AG04449 (cell line): ENCODE measurements around the gene DSG3.

Source experiments
- CTCF ChIA-PET: fragments of 350-600 bp; formaldehyde crosslinking; extraction: SDS; loops from one replicate; lab custom pipeline; 2021; ENCODE audit warnings: antibody characterized with exemption; lab: Yijun Ruan, JAX
- POLR2A ChIA-PET: fragments of 400-600, 350-600 bp; formaldehyde crosslinking; extraction: SDS; loops from one replicate; lab custom pipeline; 2020; ENCODE audit warnings: antibody characterized with exemption, inconsistent platforms; lab: Yijun Ruan, JAX
- DNase-seq: peaks from one replicate; pipeline ENCODE4 v3.0.0-alpha.2; 2010; ENCODE audit warnings: low read depth, low spot score
- H3K4me3 ChIP-seq: 2 replicates; pipeline ENCODE4 v1.5.1; 2011; ENCODE audit warnings: low read depth, mild to moderate bottlenecking, control low read depth, low read length
- TF ChIP-seq, protein P1 (sequence below): IDR thresholded peaks from one replicate; pipeline ENCODE4 v1.5.1; 2011; ENCODE audit warnings: mild to moderate bottlenecking, moderate library complexity, low read length, control low read depth, inconsistent platforms; ENCODE audit not compliant: insufficient read depth; ENCODE audit errors: missing control alignments

Gene DSG3

DNA sequence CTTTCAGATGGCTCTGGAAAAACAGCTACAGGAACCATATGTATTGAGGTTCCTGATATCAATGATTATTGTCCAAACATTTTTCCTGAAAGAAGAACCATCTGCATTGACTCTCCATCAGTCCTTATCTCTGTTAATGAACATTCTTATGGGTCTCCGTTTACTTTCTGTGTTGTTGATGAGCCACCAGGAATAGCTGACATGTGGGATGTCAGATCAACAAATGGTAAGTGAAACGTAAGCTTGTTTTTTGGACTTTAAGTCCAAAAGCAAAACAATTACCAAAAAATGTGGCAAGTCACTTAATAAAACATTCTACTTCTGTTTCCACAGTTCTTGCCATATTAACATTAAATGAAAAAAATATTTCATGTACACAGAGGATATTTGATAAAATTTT, 44.1 kb upstream of the DSG3 start:
- H3K4me3 ChIP-seq: no peak overlapping the region
- CTCF ChIA-PET: no interaction called here
- no peak for DNase-seq
- TF ChIP-seq, protein P1, sequence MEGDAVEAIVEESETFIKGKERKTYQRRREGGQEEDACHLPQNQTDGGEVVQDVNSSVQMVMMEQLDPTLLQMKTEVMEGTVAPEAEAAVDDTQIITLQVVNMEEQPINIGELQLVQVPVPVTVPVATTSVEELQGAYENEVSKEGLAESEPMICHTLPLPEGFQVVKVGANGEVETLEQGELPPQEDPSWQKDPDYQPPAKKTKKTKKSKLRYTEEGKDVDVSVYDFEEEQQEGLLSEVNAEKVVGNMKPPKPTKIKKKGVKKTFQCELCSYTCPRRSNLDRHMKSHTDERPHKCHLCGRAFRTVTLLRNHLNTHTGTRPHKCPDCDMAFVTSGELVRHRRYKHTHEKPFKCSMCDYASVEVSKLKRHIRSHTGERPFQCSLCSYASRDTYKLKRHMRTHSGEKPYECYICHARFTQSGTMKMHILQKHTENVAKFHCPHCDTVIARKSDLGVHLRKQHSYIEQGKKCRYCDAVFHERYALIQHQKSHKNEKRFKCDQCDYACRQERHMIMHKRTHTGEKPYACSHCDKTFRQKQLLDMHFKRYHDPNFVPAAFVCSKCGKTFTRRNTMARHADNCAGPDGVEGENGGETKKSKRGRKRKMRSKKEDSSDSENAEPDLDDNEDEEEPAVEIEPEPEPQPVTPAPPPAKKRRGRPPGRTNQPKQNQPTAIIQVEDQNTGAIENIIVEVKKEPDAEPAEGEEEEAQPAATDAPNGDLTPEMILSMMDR: no peak
- POLR2A ChIA-PET: no interaction called here

DNA sequence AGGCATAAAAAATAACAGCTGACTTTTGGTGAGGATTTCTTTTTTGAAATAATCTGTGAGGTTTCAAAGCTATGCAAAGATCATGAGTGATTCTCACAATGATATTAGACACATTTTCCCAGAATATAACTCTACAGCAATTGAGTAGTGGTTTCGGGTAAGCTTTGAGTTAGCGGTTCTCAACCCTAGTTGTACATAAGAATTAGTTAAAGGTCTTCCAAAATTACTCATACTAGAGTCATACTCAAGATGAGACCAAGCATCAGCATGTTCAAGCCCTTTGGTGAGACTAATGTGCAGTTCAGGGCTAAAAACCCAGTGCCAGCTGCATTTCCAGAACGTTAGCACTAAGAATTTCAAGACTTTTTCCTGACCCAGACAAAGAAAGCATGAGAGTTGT, 39.9 kb upstream of the DSG3 start:
- no peak for DNase-seq
- no peak overlapping the region for H3K4me3 ChIP-seq
- ChIA-PET POLR2A (no interaction called here), CTCF (no interaction called here)
- TF ChIP-seq, protein P1: no peak

DNA sequence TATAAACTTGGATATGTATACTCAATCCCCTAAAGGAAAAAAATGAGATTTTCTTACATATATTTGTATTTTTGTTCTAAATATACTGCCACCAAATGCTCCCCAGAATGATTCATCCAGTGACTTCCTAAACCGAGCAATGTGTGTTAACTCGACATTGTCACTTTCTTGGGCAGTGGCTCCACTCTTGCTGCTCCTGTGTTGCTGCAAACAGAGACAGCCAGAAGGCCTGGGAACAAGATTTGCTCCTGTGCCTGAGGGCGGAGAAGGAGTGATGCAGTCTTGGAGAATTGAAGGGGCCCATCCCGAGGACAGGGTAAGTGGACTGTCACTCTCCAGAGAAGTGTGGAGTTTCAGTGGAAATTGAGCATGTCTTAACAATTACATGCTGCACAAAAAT, 38.3 kb upstream of the DSG3 start:
- CTCF ChIA-PET: no interaction called here
- POLR2A ChIA-PET: no interaction called here

DNA sequence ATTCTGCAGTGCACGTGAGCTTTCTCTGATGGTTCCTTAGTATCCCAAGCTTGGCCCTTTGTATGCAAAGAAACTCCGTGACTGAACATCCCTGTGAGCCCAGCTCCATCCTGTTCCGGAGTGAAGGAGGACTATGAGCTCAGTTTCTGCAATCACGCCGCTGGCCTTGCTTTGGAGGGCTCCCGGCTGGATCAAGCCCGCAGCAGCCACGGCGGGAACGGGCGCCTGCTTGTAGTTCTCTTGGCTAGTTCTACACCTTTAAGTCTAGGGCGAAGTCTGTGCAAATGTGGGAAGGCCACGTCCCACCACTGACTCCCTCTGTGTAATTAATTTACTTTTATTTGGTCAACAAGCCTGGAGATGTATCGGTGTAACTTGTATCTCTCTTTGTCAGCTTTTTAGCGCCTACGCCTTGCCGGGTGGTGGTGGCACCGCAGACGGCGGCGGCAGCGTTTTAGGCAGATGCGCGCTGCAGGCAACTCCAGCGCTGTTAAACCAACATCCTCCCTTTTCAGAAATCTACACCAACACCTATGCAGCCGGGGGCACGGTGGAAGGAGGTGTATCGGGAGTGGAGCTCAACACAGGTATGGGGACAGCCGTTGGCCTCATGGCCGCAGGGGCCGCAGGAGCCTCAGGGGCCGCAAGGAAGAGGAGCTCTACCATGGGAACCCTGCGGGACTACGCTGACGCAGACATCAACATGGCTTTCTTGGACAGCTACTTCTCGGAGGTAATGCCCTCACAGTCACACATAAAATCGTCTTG, 36.6 kb upstream of the DSG3 start:
- CTCF ChIA-PET: no interaction called here

More for the DNA sequence above, 38.3 kb upstream of the DSG3 start:
- H3K4me3 ChIP-seq: no peak overlapping the region
- no peak for DNase-seq
- TF ChIP-seq, protein P1: no peak

DNA sequence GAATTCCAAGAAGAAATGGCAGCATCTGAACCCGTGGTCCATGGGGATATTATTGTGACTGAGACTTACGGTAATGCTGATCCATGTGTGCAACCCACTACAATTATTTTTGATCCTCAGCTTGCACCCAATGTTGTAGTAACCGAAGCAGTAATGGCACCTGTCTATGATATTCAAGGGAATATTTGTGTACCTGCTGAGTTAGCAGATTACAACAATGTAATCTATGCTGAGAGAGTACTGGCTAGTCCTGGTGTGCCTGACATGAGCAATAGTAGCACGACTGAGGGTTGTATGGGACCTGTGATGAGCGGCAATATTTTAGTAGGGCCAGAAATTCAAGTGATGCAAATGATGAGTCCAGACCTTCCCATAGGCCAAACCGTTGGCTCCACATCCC, 34.4 kb upstream of the DSG3 start:
- DNase-seq: no peak
- TF ChIP-seq, protein P1: no peak
- CTCF ChIA-PET: no interaction called here
- H3K4me3 ChIP-seq: no peak overlapping the region
- POLR2A ChIA-PET: no interaction called here

More for the DNA sequence above, 36.6 kb upstream of the DSG3 start:
- no peak overlapping the region for H3K4me3 ChIP-seq
- DNase-seq: no peak
- POLR2A ChIA-PET: no interaction called here
- TF ChIP-seq, protein P1: no peak

DNA sequence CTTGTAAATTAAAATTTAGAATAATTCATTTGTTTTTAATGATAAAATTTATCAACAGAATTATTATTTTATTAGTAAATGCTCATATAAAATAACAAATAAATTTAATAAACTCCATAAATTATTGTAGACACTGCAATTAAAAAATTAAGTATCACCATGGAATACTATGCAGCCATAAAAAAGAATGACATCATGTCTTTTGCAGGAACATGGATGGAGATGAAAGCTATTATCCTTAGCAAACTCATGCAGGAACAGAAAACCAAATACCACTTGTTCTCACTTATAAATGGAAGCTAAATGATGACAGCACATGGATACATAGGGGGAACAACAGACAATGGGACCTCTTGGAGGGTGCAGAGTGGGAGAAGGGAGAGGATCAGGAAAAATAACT, 29.7 kb upstream of the DSG3 start:
- TF ChIP-seq, protein P1: no peak
- ChIA-PET CTCF (no interaction called here), POLR2A (no interaction called here)
- H3K4me3 ChIP-seq: no peak overlapping the region
- no peak for DNase-seq
